AG10803 (cell line): Measurements from ENCODE around the gene PAM.

Experiments used
- DNase-seq: peaks from one replicate; pipeline ENCODE4 v3.0.0; 2010; ENCODE audit warnings: low read depth
- H3K4me3 ChIP-seq: 2 replicates; pipeline ENCODE4 v1.5.1; 2011; ENCODE audit warnings: mild to moderate bottlenecking, low read length, control low read depth
- TF ChIP-seq, protein P1 (sequence below): conservative IDR thresholded peaks from 2 replicates; pipeline ENCODE4 v1.5.1; 2011; ENCODE audit warnings: mild to moderate bottlenecking, low read length, control low read depth, inconsistent platforms

Gene PAM

DNA sequence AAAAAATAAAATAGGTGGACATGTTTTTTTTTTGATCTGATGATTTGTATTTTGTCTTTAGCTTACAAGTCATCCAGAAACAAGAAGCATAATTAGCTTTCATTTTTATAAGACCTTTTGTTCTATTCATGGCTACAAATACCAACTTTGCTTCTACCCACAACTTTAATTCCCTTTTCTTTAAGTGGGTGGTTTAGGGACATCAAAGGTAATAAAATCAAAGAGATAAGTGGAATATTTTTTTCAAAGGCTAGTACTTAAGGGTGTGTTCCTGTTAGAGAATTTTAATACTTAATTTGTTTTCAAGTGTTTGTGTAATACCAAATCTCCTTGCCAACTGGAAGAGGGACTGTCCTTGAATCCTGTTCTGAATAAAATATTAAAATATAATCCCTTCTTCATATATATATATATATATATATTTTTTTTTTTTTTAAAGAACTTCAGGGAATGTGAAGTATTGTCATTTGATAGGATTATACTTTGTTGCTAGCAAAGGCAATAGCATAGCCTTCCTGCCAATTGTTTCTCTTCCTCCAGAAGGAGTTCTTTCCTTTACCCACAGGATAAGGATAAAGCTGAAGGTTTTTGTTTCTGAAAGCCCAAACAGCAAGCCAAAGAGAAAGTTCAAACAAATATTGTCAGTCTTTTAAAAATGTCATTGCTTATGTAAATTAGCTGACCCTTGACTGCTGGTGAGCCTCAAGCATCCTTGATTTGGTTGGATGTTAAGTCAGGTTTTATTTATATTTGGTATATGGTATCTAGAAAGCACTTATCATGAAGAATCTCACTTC, 108.9 kb downstream of the PAM start:
- peak; percentile 12 for DNase-seq
- no peak overlapping the region for H3K4me3 ChIP-seq
- TF ChIP-seq, protein P1, sequence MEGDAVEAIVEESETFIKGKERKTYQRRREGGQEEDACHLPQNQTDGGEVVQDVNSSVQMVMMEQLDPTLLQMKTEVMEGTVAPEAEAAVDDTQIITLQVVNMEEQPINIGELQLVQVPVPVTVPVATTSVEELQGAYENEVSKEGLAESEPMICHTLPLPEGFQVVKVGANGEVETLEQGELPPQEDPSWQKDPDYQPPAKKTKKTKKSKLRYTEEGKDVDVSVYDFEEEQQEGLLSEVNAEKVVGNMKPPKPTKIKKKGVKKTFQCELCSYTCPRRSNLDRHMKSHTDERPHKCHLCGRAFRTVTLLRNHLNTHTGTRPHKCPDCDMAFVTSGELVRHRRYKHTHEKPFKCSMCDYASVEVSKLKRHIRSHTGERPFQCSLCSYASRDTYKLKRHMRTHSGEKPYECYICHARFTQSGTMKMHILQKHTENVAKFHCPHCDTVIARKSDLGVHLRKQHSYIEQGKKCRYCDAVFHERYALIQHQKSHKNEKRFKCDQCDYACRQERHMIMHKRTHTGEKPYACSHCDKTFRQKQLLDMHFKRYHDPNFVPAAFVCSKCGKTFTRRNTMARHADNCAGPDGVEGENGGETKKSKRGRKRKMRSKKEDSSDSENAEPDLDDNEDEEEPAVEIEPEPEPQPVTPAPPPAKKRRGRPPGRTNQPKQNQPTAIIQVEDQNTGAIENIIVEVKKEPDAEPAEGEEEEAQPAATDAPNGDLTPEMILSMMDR, result no peak

DNA sequence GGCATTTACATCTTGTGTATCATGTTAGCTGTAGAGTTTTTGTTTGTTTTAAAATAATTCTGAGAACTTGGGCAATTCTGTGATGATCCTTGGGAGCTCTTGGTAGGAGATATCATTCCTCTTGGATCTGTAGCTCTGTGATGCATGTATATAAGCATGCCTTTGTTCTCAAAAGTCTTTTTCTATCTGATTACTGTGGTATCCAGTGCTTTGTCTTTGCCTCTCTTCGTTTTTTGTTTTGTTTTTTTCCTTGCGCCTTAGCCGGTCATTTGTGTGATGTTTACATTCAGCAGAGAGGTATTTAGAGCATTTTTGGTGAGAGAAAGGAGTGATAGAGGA, 110.0 kb downstream of the PAM start:
- DNase-seq, result peak; percentile 40
- H3K4me3 ChIP-seq, result peak overlapping the region; percentile 73

DNA sequence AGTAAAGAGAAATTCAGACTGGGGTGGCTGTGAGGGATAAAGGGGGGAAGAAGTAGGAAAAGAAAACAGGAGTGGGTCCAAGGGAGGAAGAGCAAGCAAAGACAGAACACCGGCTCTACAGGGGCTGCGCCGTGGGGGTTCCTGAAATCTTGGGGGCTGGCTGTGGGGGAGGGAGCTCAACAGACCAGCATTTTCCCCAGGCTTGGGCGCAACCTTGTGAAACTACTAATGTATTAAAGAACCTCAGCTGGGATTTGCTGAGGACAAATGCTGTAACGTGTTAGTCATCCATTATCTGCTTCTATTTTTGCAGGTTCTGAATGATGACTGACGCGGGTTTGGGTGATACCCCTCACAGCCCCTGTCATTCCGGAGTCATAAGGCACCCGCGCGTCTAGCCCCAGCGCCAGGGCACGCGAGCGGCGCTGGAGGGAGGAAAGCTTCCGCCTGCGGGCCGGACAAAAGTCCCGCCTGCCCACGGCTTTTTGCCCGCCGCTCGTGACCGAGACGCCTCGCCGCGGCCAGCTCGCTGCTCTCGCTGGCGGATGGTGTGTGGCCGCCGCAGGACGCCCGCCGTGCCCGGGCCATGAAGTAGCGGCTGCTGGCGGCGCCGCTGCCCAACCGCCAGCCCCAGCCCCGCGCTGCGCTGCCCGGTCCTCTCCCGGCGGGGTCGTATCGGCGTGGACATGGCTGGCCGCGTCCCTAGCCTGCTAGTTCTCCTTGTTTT, 110.6 kb downstream of the PAM start:
- peak overlapping the region; percentile 73 for H3K4me3 ChIP-seq
- TF ChIP-seq, protein P1, result no peak
- peak; percentile 83 for DNase-seq

More for the DNA sequence above, 110.0 kb downstream of the PAM start:
- TF ChIP-seq, protein P1, result no peak

GRCh38 chr5:102866237-102866600, 111.1 kb downstream of the PAM start:
- peak; percentile 16 for DNase-seq
- peak overlapping the region; percentile 73 for H3K4me3 ChIP-seq
- TF ChIP-seq, protein P1, result 0 out of 2 replicates have a peak, but pooled peaks have one; percentile 11

DNA sequence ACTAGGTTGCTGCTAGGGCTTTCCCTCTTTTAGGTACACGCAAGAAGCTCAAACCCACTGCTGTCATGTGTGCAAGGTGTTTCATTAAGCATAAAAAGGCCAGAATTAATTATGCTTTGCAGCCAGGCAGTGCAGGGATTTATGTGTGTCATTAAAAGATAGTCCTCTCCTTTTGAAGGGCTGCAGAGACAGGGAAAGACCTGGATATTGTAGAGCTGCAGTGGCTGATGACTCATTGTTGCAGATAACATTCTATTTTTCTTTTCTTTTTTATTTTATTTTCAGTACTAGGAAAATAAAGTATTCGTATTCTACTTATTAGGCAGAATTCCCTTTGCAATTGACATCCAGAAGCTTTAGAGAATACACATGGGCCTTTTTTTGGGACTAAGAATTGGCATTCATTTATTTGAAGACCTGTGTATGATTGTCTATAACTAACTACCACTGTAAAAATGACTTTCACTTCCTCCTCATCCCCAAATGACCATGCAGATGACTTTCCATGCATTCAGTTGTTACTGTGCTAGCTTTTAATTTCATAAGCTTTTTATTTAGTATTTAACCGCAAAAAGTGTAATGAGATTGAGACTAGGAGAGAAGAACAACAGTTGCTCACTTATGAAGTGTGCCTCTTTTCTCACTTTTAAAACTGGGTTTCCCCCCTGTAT, 113.0 kb downstream of the PAM start:
- H3K4me3 ChIP-seq, result peak overlapping the region; percentile 73
- no peak for DNase-seq
- TF ChIP-seq, protein P1, result no peak

- no peak for DNase-seq
- TF ChIP-seq, protein P1, result no peak
Observed at GRCh38 chr5:102869230-102869629, 114.1 kb downstream of the PAM start.

More at GRCh38 chr5:102869230-102869629, 114.1 kb downstream of the PAM start:
- no peak overlapping the region for H3K4me3 ChIP-seq
